ENCODE measurements around the gene HS3ST4. TPM values are rescaled to one million over a fixed set of nuclear protein-coding genes. Genes with fewer than 3 reads are reported as not detected.
"Not testable (repeated sequence)": the region's sequence is repeated elsewhere in the genome, so short reads cannot be mapped to it uniquely, and the experiment has no call there.

Gene HS3ST4
- total and polyA plus RNA-seq, 8 donors, result 0.09 to 0.11 (median 0.11) TPM; not detected in 4

DNA sequence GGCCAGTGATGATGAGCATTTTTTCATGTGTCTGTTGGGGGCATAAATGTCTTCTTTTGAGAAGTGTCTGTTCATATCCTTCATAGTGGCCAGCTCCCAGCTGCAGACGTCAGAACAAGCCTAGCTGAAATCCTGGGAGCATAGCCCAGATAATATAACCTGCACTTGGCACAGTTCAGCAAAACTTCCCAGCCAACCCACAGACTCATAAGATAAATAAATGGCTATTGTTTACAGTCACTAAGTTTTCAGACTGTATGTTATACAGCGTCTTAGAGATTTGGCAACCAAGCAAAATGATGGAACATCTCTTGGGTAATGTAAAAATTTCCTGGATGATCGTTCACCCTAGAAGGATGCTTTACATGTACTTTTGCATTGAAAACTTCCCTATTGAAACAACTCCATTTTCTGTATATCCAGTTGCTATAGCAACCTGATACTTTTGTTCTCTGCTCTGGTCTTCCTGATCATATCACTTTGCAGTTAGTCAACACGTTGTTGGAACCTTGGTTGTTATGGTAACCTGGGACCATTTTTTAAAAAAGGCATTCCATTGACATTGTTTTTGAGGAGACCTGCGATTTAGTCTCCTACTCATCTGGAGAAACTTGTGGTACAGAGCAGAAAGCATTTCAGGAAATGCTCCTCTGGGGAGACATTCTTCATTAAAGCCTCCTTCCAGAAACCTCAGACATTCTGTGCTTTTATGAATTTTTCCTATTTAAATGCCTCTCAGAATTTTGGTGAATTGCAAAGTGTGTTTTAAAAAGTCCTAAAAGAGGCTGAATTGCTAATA, 378.7 kb downstream of the HS3ST4 start:
- DNase-seq (no peak), ATAC-seq (no peak)
- Histone ChIP-seq H3K27me3 (peaks cover 0 to 7% of the 10 kb centered on the region in 2 donors), H3K9me3 (peaks cover 0 to 4% of the 10 kb centered on the region in 2 donors), H3K4me1 (no peaks in the 10 kb centered on the region), H3K27ac (no peak overlapping the region), H3K36me3 (no peaks in the 10 kb centered on the region), H3K4me3 (no peak overlapping the region)
- TF ChIP-seq, protein P1, sequence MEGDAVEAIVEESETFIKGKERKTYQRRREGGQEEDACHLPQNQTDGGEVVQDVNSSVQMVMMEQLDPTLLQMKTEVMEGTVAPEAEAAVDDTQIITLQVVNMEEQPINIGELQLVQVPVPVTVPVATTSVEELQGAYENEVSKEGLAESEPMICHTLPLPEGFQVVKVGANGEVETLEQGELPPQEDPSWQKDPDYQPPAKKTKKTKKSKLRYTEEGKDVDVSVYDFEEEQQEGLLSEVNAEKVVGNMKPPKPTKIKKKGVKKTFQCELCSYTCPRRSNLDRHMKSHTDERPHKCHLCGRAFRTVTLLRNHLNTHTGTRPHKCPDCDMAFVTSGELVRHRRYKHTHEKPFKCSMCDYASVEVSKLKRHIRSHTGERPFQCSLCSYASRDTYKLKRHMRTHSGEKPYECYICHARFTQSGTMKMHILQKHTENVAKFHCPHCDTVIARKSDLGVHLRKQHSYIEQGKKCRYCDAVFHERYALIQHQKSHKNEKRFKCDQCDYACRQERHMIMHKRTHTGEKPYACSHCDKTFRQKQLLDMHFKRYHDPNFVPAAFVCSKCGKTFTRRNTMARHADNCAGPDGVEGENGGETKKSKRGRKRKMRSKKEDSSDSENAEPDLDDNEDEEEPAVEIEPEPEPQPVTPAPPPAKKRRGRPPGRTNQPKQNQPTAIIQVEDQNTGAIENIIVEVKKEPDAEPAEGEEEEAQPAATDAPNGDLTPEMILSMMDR (IDR thresholded peaks at IDR 0.05), result no peak
- intact Hi-C loops (cut with DNase I), result no loop called here

DNA sequence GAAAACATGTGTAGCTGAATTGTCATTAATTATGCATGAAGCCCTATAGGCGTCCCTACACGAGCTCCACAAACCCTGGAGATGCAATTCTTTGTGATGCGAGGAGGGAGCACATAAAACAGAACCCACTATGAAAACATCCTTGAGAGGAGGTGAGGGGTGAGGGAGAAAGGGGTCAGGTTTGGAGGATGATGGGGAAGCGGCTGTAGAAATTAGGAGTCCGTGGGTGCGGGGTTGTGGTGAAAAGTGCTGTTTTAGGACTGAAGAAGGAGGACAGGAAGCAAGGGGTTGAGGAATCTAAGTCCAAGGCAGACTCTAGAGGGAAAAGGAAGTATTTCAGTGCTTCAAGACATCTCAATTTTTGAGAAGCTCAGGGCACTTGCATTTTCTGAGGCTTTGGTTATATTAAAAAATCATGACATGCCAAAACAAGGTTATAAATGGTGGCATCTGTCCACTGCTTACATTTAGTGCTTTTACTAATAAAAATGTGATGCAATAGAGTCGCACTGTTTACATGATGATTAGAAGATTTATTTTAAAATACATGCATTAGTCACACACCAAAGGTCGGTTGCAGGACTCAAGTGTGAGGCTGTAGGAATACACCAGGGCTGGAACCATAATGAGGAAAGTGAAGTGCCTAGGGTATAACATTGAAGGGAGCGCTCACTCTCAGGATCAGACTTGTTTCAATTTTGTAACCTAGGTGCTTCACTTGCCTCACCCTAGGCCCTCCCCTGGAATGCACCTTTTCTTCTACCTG, 379.5 kb downstream of the HS3ST4 start:
- Histone ChIP-seq H3K4me1 (no peaks in the 10 kb centered on the region), H3K4me3 (no peak overlapping the region), H3K9me3 (peaks cover 0 to 4% of the 10 kb centered on the region in 2 donors), H3K36me3 (no peaks in the 10 kb centered on the region), H3K27me3 (peaks cover 0 to 7% of the 10 kb centered on the region in 2 donors), H3K27ac (no peak overlapping the region)
- intact Hi-C loops (cut with DNase I), result no loop called here
- DNase-seq, result no peak
- TF ChIP-seq, protein P1 (IDR thresholded peaks at IDR 0.05), result no peak
- ATAC-seq, result no peak

DNA sequence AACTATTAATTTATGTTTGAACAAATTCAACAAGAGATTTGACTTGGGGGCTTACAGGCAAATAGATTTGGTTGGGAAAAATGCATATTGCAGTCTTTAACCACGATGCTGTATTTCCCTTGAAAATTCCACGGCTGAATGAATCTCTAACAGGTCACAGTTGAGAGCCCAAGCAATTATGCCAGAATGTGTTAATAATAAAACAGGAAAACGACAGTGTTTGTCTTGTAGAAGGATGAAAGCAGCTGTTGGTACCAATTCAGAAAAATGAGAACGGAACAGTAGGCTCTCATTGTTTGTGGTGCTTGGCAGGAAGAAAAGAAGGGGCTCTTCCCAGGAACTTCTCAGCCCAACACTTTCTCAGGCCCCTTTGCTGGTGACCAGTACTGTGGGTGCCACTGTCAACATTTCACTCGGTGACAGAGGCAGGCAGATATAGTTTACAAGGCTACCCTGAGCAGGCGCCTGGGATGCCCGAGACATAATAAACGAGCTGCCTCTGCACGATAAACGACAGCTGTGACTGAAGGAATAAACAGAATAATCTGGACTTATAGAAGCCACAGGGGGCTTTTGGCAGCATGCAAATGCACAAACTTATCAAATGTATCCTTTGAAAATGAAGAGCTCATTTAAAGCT, 387.1 kb downstream of the HS3ST4 start:
- no peaks in the 10 kb centered on the region for H3K4me1 ChIP-seq
- H3K27ac ChIP-seq, result no peak overlapping the region
- H3K9me3 ChIP-seq, result peaks cover 0 to 11% of the 10 kb centered on the region in 2 donors
- H3K4me3 ChIP-seq, result no peak overlapping the region
- ATAC-seq, result no peak
- no peaks in the 10 kb centered on the region for H3K36me3 ChIP-seq
- intact Hi-C loops (cut with DNase I), result no loop called here
- peaks cover 0 to 7% of the 10 kb centered on the region in 2 donors for H3K27me3 ChIP-seq
- DNase-seq, result no peak
- TF ChIP-seq, protein P1 (IDR thresholded peaks at IDR 0.05), result no peak

DNA sequence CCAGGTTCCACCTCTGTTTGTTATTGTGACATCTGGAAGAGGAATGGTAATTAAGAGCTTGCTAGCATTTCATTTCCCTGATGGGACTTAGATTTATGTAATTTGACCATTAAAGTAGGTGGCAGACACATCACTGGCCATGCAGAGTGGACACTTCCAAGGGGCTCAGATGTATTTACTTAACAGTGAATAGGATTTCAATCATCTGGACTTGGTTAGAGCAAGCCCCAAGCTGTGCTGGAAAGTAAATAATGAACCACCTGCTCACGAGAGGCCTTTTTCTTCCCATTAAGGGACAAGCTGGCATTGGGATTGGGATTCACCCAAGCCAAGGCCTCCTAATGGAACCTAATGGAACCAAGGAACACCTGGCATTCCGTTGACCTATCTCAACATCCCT, 395.3 kb downstream of the HS3ST4 start:
- H3K4me1 ChIP-seq, result no peaks in the 10 kb centered on the region
- no peaks in the 10 kb centered on the region for H3K36me3 ChIP-seq
- no peak overlapping the region for H3K27ac ChIP-seq
- ATAC-seq (no peak), DNase-seq (no peak)
- H3K4me3 ChIP-seq, result no peak overlapping the region
- intact Hi-C loops (cut with DNase I), result no loop called here
- TF ChIP-seq, protein P1 (IDR thresholded peaks at IDR 0.05), result no peak
- H3K9me3 ChIP-seq, result no peaks in the 10 kb centered on the region
- H3K27me3 ChIP-seq, result no peaks in the 10 kb centered on the region

DNA sequence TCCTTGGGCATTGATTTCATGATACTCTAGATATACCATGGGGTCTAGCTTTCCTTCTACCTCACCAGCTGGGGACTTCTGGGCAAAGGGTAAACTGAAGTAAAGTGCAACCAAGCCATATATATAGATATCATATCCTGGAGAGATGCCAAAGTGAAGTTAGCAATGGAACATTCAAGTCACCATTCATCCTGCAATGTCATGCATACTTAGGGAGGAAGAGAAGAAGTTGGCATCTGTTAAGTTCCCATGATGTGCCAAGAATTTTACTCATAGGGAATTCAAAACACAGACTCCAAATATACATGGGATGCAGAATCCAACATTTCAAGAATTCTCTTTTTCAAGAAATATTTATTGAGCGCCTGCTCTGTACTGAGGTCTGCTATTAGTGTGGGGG, 399.8 kb downstream of the HS3ST4 start:
- Histone ChIP-seq H3K4me3 (no peak overlapping the region), H3K9me3 (no peaks in the 10 kb centered on the region), H3K27me3 (no peaks in the 10 kb centered on the region), H3K36me3 (no peaks in the 10 kb centered on the region), H3K27ac (no peak overlapping the region), H3K4me1 (no peaks in the 10 kb centered on the region)
- intact Hi-C loops (cut with DNase I), result no loop called here
- TF ChIP-seq, protein P1 (IDR thresholded peaks at IDR 0.05), result no peak
- ATAC-seq (no peak), DNase-seq (no peak)

DNA sequence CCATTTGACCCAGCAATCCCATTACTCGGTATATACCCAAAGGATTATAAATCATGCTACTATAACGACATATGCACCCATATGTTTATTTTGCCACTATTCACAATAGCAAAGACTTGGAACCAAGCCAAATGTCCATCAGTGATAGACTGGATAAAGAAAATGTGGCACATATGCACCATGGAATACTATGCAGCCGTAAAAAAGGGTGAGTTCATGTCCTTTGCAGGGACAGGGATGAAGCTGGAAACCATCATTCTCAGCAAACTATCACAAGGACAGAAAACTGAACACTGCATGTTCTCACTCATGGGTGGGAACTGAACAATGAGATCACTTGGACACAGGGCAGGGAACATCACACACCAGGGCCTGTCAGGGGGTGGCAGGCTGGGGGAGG, 406.4 kb downstream of the HS3ST4 start:
- H3K27ac ChIP-seq; H3K9me3 ChIP-seq; H3K36me3 ChIP-seq; intact Hi-C loops (cut with DNase I); H3K4me3 ChIP-seq; DNase-seq; ATAC-seq; H3K4me1 ChIP-seq; H3K27me3 ChIP-seq: not testable (repeated sequence)
